Colon (tissue), 2 donors: ENCODE results near the gene NID1.
"Not testable (repeated sequence)": the region's sequence is repeated elsewhere in the genome, so short reads cannot be mapped to it uniquely, and the experiment has no call there.

Source experiments
- FAIRE-seq: peaks from 2 replicates; lab custom pipeline; 2012; peaks lifted over from hg19 to GRCh38; lab: Jason Lieb, UNC
- donor health status: control.
- donor health status: control.

Gene NID1

GRCh38 chr1:235938709-235939479 is 126.0 kb downstream of the NID1 start:
- no peak for FAIRE-seq

DNA sequence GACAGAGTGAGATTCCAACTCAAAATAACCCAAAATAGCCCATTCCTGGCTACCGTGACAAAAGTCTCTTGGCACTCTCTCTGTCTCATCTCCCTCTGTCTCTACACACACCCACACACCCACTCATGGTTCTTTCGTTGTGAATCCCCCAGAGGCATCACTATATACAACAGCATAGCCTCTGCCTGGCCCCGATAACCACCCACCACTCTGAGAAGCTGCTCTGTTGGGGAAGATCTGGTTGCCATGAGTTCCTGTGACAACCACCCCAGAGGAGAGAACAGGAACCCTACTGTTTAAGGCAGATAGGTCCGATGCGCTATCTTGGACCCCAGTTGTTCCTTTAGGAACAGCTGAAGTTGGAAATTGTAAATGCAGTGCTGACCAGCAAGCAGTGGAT is 127.8 kb downstream of the NID1 start:
- no peak for FAIRE-seq

GRCh38 chr1:235935235-235936225 is 129.4 kb downstream of the NID1 start:
- no peak for FAIRE-seq

GRCh38 chr1:235933766-235934116 is 131.1 kb downstream of the NID1 start:
- no peak for FAIRE-seq

GRCh38 chr1:235933017-235933765 is 131.7 kb downstream of the NID1 start:
- FAIRE-seq = no peak

DNA sequence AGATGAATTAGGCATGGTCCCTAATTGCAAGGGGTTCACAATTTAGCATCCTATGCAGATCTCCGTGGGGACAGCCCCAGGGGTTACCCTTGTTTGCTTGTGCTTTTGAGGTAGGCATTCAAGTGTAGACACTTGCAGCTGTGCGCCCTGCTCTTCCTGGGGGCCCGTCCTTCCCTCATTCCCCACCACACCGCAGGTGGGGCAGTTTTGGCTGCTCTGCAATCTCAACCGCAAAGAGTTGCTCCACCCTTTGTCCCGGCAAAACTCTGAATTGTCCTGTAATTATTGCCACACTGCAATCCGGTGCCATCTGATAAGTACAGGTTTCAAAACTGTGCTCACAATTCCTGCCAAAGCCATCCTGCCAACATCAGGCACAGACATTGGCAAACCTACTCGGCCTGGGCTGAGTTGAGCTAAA is 132.8 kb downstream of the NID1 start:
- FAIRE-seq = no peak

DNA sequence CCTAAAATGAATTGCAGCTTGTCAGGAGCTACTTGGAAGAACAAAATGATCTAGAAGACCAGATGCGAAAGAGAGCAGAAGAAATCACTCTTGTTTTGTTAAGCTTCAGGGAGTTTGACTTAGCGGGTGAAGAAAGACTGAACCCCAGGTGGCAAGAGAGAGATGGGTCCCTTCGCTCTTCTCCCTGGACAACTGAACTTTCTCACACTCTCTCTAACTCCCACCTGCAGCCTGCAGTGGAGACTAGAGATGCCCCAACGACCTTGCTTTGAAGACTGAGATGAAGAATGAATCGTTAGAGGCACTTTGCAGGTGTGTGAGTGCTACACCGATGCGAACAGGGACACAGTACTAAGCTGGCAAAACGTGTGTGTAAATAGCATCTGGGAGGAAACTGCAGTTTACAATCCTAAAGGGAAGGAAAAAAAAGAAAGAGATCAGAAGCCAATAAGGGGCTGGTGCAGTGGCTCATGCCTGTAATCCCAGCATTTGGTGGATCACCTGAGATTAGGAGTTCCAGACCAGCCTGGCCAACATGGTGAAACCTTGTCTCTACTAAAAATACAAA is 133.6 kb downstream of the NID1 start:
- no peak for FAIRE-seq

DNA sequence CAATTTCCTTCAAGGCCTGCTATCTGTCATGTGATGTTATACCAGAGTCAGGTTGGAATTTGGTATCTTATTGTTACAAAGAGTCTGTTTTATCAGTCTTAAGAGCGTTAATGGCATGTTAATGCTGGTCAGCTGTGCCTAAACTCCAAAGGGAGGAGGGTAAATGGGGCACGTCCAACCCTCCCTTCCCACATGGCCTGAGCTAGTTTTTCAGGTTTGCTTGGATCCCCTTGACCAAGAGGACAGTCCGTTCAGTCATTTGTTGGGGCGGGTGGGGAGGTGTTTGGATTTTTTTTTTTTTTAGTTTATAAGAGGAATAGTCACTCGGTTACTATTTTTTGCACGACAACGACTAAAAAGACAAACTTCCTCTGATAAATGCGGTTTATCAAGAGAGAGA is 134.3 kb downstream of the NID1 start:
- no peak for FAIRE-seq

GRCh38 chr1:235929216-235929615 is 135.7 kb downstream of the NID1 start:
- no peak for FAIRE-seq

GRCh38 chr1:235928197-235928596 is 136.7 kb downstream of the NID1 start:
- FAIRE-seq = no peak

DNA sequence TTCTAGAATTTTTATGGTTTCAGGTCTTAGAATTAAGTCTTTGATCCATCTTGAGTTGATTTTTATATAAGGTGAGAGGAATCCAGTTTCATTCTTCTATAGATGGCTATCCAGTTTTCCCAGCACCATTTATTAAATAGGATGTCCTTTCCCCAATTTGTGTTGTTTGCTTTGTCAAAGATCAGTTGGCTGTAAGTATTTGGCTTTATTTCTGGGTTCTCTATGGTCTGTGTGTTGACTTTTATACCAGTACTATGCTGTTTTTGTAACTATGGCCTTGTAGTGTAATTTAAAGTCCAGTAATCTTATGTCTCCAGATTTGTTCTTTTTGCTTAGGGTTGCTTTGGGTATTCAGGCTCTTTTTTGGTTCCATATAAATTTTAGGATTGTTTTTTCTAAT is 137.3 kb downstream of the NID1 start:
- not testable (repeated sequence) for FAIRE-seq
